Brain microvascular endothelial cell (primary cell): ENCODE measurements around the gene PRKAB1.

ENCODE experiments used
- DNase-seq: peaks from one replicate; pipeline ENCODE4 v3.0.0-alpha.2; 2020
- H3K27ac ChIP-seq: fragments of 250-450 bp; sonication (Bioruptor Pico); 2 replicates; pipeline ENCODE4 v1.5.1; 2020; ENCODE audit warnings: mild to moderate bottlenecking, moderate library complexity
- H3K27me3 ChIP-seq: fragments of 250-450 bp; sonication (Bioruptor Pico); replicated peaks from 2 replicates; pipeline ENCODE4 v1.5.1; 2020; ENCODE audit warnings: mild to moderate bottlenecking
- H3K36me3 ChIP-seq: fragments of 250-450 bp; sonication (Bioruptor Pico); replicated peaks from 2 replicates; pipeline ENCODE4 v1.5.1; 2020; ENCODE audit warnings: mild to moderate bottlenecking
- H3K4me3 ChIP-seq: 2 replicates; pipeline ENCODE4 v1.5.1; 2011; ENCODE audit warnings: low read depth, mild to moderate bottlenecking, control low read depth, low read length, moderate library complexity
- CTCF ChIP-seq: IDR thresholded peaks from 2 replicates; pipeline ENCODE4 v1.5.1; 2011; ENCODE audit warnings: low read depth, mild to moderate bottlenecking, moderate library complexity, low read length, control low read depth, inconsistent platforms; ENCODE audit errors: missing control alignments
- in situ Hi-C: cut with HindIII; loops from 2 replicates; pipeline ENCODE4 v1.10.0; 2017; ENCODE audit warnings: low sequenced_read_pairs, low pct_ligation_motif_present

Gene PRKAB1

GRCh38 chr12:119627686-119628085 is 40.2 kb upstream of the PRKAB1 start:
- Histone ChIP-seq H3K27ac (no peak overlapping the region), H3K4me3 (no peak overlapping the region), H3K36me3 (no peaks in the 10 kb centered on the region), H3K27me3 (no peaks in the 10 kb centered on the region)
- TF ChIP-seq CTCF = no peak
- no peak for DNase-seq
- in situ Hi-C loops = no loop called here

- in situ Hi-C loops = no loop called here
- no peak for TF ChIP-seq CTCF
- Histone ChIP-seq H3K36me3 (no peaks in the 10 kb centered on the region), H3K4me3 (no peak overlapping the region), H3K27me3 (no peaks in the 10 kb centered on the region), H3K27ac (no peak overlapping the region)
- no peak for DNase-seq
Observed at GRCh38 chr12:119630223-119630780, 37.6 kb upstream of the PRKAB1 start.

- DNase-seq = no peak
- no peak for TF ChIP-seq CTCF
- H3K27me3 ChIP-seq = no peaks in the 10 kb centered on the region
- H3K4me3 ChIP-seq = no peak overlapping the region
- in situ Hi-C loops = no loop called here
- H3K36me3 ChIP-seq = no peaks in the 10 kb centered on the region
- H3K27ac ChIP-seq = no peak overlapping the region
Observed at GRCh38 chr12:119630962-119631550, 36.9 kb upstream of the PRKAB1 start.

- no peak for TF ChIP-seq CTCF
- H3K27ac ChIP-seq = no peak overlapping the region
- no peak overlapping the region for H3K4me3 ChIP-seq
- no peaks in the 10 kb centered on the region for H3K36me3 ChIP-seq
- no peak for DNase-seq
- in situ Hi-C loops = no loop called here
- H3K27me3 ChIP-seq = no peaks in the 10 kb centered on the region
Observed at GRCh38 chr12:119631930-119632678, 35.8 kb upstream of the PRKAB1 start.

- DNase-seq = no peak
- Histone ChIP-seq H3K4me3 (no peak overlapping the region), H3K27me3 (no peaks in the 10 kb centered on the region), H3K27ac (no peak overlapping the region), H3K36me3 (no peaks in the 10 kb centered on the region)
- TF ChIP-seq CTCF = no peak
- in situ Hi-C loops = no loop called here
Observed at GRCh38 chr12:119634743-119635142, 33.2 kb upstream of the PRKAB1 start.

GRCh38 chr12:119642986-119643385 is 24.9 kb upstream of the PRKAB1 start:
- peak; percentile 25 for TF ChIP-seq CTCF
- in situ Hi-C loops = no loop called here

More at GRCh38 chr12:119642986-119643385, 24.9 kb upstream of the PRKAB1 start:
- no peak overlapping the region for H3K27ac ChIP-seq
- H3K4me3 ChIP-seq = no peak overlapping the region
- DNase-seq = no peak
- H3K27me3 ChIP-seq = no peaks in the 10 kb centered on the region
- no peaks in the 10 kb centered on the region for H3K36me3 ChIP-seq
